ENCODE results near the gene MAPKAPK2.

DNA sequence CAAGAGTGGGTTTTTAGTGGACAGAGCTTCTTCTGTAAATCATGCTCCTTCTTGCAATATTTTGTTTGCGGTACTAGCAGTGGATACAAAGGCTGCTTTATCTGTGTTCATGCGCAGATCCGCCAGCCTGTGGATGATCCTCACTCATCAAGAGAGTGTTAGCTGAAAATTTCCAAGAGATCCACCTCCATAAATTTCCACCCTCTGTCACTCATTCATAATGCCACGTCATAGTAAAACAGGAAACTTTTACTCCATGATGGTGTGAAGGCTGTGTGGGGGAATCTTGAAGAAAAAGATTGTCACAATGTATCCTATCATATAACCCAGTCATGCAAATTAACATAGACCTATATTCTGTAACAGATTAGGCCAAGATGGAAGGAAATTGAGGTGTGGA is 4.4 kb upstream of the MAPKAPK2 start:
- TF ChIP-seq, protein P1, sequence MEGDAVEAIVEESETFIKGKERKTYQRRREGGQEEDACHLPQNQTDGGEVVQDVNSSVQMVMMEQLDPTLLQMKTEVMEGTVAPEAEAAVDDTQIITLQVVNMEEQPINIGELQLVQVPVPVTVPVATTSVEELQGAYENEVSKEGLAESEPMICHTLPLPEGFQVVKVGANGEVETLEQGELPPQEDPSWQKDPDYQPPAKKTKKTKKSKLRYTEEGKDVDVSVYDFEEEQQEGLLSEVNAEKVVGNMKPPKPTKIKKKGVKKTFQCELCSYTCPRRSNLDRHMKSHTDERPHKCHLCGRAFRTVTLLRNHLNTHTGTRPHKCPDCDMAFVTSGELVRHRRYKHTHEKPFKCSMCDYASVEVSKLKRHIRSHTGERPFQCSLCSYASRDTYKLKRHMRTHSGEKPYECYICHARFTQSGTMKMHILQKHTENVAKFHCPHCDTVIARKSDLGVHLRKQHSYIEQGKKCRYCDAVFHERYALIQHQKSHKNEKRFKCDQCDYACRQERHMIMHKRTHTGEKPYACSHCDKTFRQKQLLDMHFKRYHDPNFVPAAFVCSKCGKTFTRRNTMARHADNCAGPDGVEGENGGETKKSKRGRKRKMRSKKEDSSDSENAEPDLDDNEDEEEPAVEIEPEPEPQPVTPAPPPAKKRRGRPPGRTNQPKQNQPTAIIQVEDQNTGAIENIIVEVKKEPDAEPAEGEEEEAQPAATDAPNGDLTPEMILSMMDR (IDR thresholded peaks at IDR 0.05; ENCODE audit: poor library complexity) = no peak
- TF ChIP-seq EZH2 (IDR thresholded peaks at IDR 0.05; ENCODE audit: borderline replicate concordance) = no peak

Measured in hepatocyte (in vitro differentiated cells).